ENCODE results near the gene EDN3. TPM values are rescaled to one million over a fixed set of nuclear protein-coding genes. Genes with fewer than 3 reads are reported as not detected.

Gene EDN3
- total RNA-seq, 3 donors from 2014 or later (not counting 1 experiment from before 2014, with no cell fraction given), result 0.24 to 0.53 (median 0.41) TPM

GRCh38 chr20:59359906-59360725 lies 59.7 kb downstream of the EDN3 start:
- no peak for DNase-seq
- Histone ChIP-seq H3K4me1 (ENCODE audit: control insufficient read depth, insufficient read depth, low read length) (no peaks in the 10 kb centered on the region), H3K4me3 (ENCODE audit: low read length) (no peak overlapping the region), H3K27ac (ENCODE audit: low read length) (no peak overlapping the region), H3K27me3 (ENCODE audit: control insufficient read depth, insufficient read depth, low read length) (no peaks in the 10 kb centered on the region), H3K36me3 (ENCODE audit: control insufficient read depth, insufficient read depth, low read length) (no peaks in the 10 kb centered on the region), H3K9me3 (ENCODE audit: control insufficient read depth, insufficient read depth, low read length) (no peaks in the 10 kb centered on the region)
- Mint-ChIP-seq H3K9me3 (no peaks in the 10 kb centered on the region), H3K4me3 (no peak overlapping the region), H3K27me3 (ENCODE audit: low read depth in 2 of 2) (peaks cover 12 to 16% of the 10 kb centered on the region in 2 donors), H3K36me3 (no peaks in the 10 kb centered on the region), H3K4me1 (no peaks in the 10 kb centered on the region), H3K27ac (no peak overlapping the region)
- intact Hi-C loops (cut with micrococcal nuclease), result no loop called here
- no peak for TF ChIP-seq CTCF (IDR thresholded peaks at IDR 0.05)
- 88% methylated on average over 12 of the region's 15 CpGs for WGBS (ENCODE audit: insufficient coverage)
- no peak for ATAC-seq

- ATAC-seq (no peak), DNase-seq (no peak)
- H3K9me3 ChIP-seq (ENCODE audit: control insufficient read depth, insufficient read depth, low read length), result no peaks in the 10 kb centered on the region
- H3K4me1 ChIP-seq (ENCODE audit: control insufficient read depth, insufficient read depth, low read length), result no peaks in the 10 kb centered on the region
- WGBS (ENCODE audit: insufficient coverage), result 89% methylated on average over 4 of the region's 4 CpGs
- no peak overlapping the region for H3K27ac ChIP-seq (ENCODE audit: low read length)
- H3K36me3 Mint-ChIP-seq, result no peaks in the 10 kb centered on the region
- H3K27me3 ChIP-seq (ENCODE audit: control insufficient read depth, insufficient read depth, low read length), result no peaks in the 10 kb centered on the region
- H3K4me3 Mint-ChIP-seq, result no peak overlapping the region
- no peaks in the 10 kb centered on the region for H3K9me3 Mint-ChIP-seq
- H3K27me3 Mint-ChIP-seq (ENCODE audit: low read depth in 2 of 2), result peaks cover 11 to 16% of the 10 kb centered on the region in 2 donors
- no peak overlapping the region for H3K4me3 ChIP-seq (ENCODE audit: low read length)
- no peaks in the 10 kb centered on the region for H3K4me1 Mint-ChIP-seq
- no peak overlapping the region for H3K27ac Mint-ChIP-seq
- no peaks in the 10 kb centered on the region for H3K36me3 ChIP-seq (ENCODE audit: control insufficient read depth, insufficient read depth, low read length)
- intact Hi-C loops (cut with micrococcal nuclease), result no loop called here
- TF ChIP-seq CTCF (IDR thresholded peaks at IDR 0.05), result no peak
Measured at GRCh38 chr20:59360934-59361333, 60.5 kb downstream of the EDN3 start.

- no peaks in the 10 kb centered on the region for H3K9me3 ChIP-seq (ENCODE audit: control insufficient read depth, insufficient read depth, low read length)
- H3K27me3 ChIP-seq (ENCODE audit: control insufficient read depth, insufficient read depth, low read length), result no peaks in the 10 kb centered on the region
- no peaks in the 10 kb centered on the region for H3K4me1 Mint-ChIP-seq
- no peak for DNase-seq
- no peak overlapping the region for H3K27ac Mint-ChIP-seq
- intact Hi-C loops (cut with micrococcal nuclease), result no loop called here
- H3K27me3 Mint-ChIP-seq (ENCODE audit: low read depth in 2 of 2), result peaks cover 8 to 16% of the 10 kb centered on the region in 2 donors
- H3K36me3 Mint-ChIP-seq, result no peaks in the 10 kb centered on the region
- H3K9me3 Mint-ChIP-seq, result no peaks in the 10 kb centered on the region
- H3K27ac ChIP-seq (ENCODE audit: low read length), result no peak overlapping the region
- no peak for TF ChIP-seq CTCF (IDR thresholded peaks at IDR 0.05)
- ATAC-seq, result no peak
- 80% methylated on average over 4 of the region's 5 CpGs for WGBS (ENCODE audit: insufficient coverage)
- no peaks in the 10 kb centered on the region for H3K36me3 ChIP-seq (ENCODE audit: control insufficient read depth, insufficient read depth, low read length)
- no peak overlapping the region for H3K4me3 ChIP-seq (ENCODE audit: low read length)
- no peak overlapping the region for H3K4me3 Mint-ChIP-seq
- H3K4me1 ChIP-seq (ENCODE audit: control insufficient read depth, insufficient read depth, low read length), result no peaks in the 10 kb centered on the region
Measured at GRCh38 chr20:59361411-59361810, 61.0 kb downstream of the EDN3 start.

- H3K27ac Mint-ChIP-seq, result no peak overlapping the region
- ATAC-seq (no peak), DNase-seq (no peak)
- 78% methylated on average over 12 of the region's 12 CpGs for WGBS (ENCODE audit: insufficient coverage)
- Histone ChIP-seq H3K4me3 (ENCODE audit: low read length) (no peak overlapping the region), H3K36me3 (ENCODE audit: control insufficient read depth, insufficient read depth, low read length) (no peaks in the 10 kb centered on the region), H3K27ac (ENCODE audit: low read length) (no peak overlapping the region), H3K4me1 (ENCODE audit: control insufficient read depth, insufficient read depth, low read length) (no peaks in the 10 kb centered on the region), H3K9me3 (ENCODE audit: control insufficient read depth, insufficient read depth, low read length) (no peaks in the 10 kb centered on the region), H3K27me3 (ENCODE audit: control insufficient read depth, insufficient read depth, low read length) (no peaks in the 10 kb centered on the region)
- peaks cover 8 to 16% of the 10 kb centered on the region in 2 donors for H3K27me3 Mint-ChIP-seq (ENCODE audit: low read depth in 2 of 2)
- no peaks in the 10 kb centered on the region for H3K36me3 Mint-ChIP-seq
- no peak for TF ChIP-seq CTCF (IDR thresholded peaks at IDR 0.05)
- H3K9me3 Mint-ChIP-seq, result no peaks in the 10 kb centered on the region
- no peak overlapping the region for H3K4me3 Mint-ChIP-seq
- intact Hi-C loops (cut with micrococcal nuclease), result no loop called here
- H3K4me1 Mint-ChIP-seq, result no peaks in the 10 kb centered on the region
Measured at GRCh38 chr20:59363101-59363500, 62.7 kb downstream of the EDN3 start.
